Mesendoderm (in vitro differentiated cells): ENCODE measurements around the gene CASP10. TPM values are rescaled to one million over a fixed set of nuclear protein-coding genes. Genes with fewer than 3 reads are reported as not detected.
A peak's percentile ranks its signal among the peaks of the same experiment; 100 is the strongest.

Experiments
- DNase-seq: peaks from one replicate; pipeline ENCODE4 v3.0.0; 2013
- H2AK5ac ChIP-seq: 2 replicates; pipeline ENCODE4 v1.6.1; 2013; ENCODE audit warnings: low read length, inconsistent platforms
- H2BK120ac ChIP-seq: 2 replicates; pipeline ENCODE4 v1.6.1; 2013; ENCODE audit warnings: low read depth, mild to moderate bottlenecking, low read length, moderate library complexity, mixed read lengths
- H2BK15ac ChIP-seq: replicated peaks from 2 replicates; pipeline ENCODE4 v1.6.1; 2013; ENCODE audit warnings: low read depth, mild to moderate bottlenecking, moderate library complexity
- H2BK5ac ChIP-seq: 2 replicates; pipeline ENCODE4 v1.6.1; 2013; ENCODE audit warnings: low read length, inconsistent platforms
- H3K18ac ChIP-seq: 2 replicates; pipeline ENCODE4 v1.6.1; 2013; ENCODE audit warnings: mild to moderate bottlenecking, low read length, mixed read lengths
- H3K23ac ChIP-seq: one replicate; pipeline ENCODE4 v1.6.1; 2013; ENCODE audit warnings: low read length
- H3K27ac ChIP-seq: 2 replicates; pipeline ENCODE4 v1.5.1; 2013; ENCODE audit warnings: low read depth, mild to moderate bottlenecking, inconsistent platforms, low read length, moderate library complexity
- H3K27me3 ChIP-seq: 2 replicates; pipeline ENCODE4 v1.6.1; 2013; ENCODE audit warnings: low read length, control low read depth, mild to moderate bottlenecking, inconsistent platforms; ENCODE audit not compliant: insufficient read depth, poor library complexity
- H3K36me3 ChIP-seq: 2 replicates; pipeline ENCODE4 v1.6.1; 2013; ENCODE audit warnings: low read length, inconsistent platforms; ENCODE audit not compliant: control insufficient read depth, insufficient read depth
- H3K4ac ChIP-seq: one replicate; pipeline ENCODE4 v1.6.1; 2013; ENCODE audit warnings: low read depth, mild to moderate bottlenecking, low read length, moderate library complexity
- H3K4me1 ChIP-seq: 2 replicates; pipeline ENCODE4 v1.6.1; 2013; ENCODE audit warnings: low read depth, low read length, inconsistent platforms; ENCODE audit not compliant: control insufficient read depth
- H3K4me2 ChIP-seq: 2 replicates; pipeline ENCODE4 v1.6.1; 2013; ENCODE audit warnings: low read length
- H3K4me3 ChIP-seq: 2 replicates; pipeline ENCODE4 v1.5.1; 2013; ENCODE audit warnings: mild to moderate bottlenecking, low read length
- H3K56ac ChIP-seq: one replicate; pipeline ENCODE4 v1.6.1; 2013; ENCODE audit warnings: low read length
- H3K79me1 ChIP-seq: 2 replicates; pipeline ENCODE4 v1.6.1; 2013; ENCODE audit warnings: low read length, inconsistent platforms
- H3K79me2 ChIP-seq: 2 replicates; pipeline ENCODE4 v1.6.1; 2013; ENCODE audit warnings: mild to moderate bottlenecking, low read length; ENCODE audit not compliant: control insufficient read depth, insufficient read depth
- H3K9ac ChIP-seq: 2 replicates; pipeline ENCODE4 v1.6.1; 2013; ENCODE audit warnings: low read length, inconsistent platforms
- H4K5ac ChIP-seq: one replicate; pipeline ENCODE4 v1.6.1; 2013; ENCODE audit warnings: low read length
- H4K8ac ChIP-seq: one replicate; pipeline ENCODE4 v1.6.1; 2013; ENCODE audit warnings: low read depth, mild to moderate bottlenecking, control low read depth, low read length, moderate library complexity
- WGBS: extraction: QIAGEN DNeasy Blood & Tissue Kit; methylation state at CpG from one replicate; pipeline ENCODE4 v1.1.7; 2013; ENCODE audit warnings: low lambda C conversion rate, missing lambda C conversion rate; ENCODE audit not compliant: insufficient coverage; ENCODE audit errors: extremely low coverage; 5-methylcytosine and 5-hydroxymethylcytosine counted together
- small RNA-seq: library from polyadenylated mRNA; stranded (forward); fragments of <200 nt; extraction: miRNeasy Mini kit (QIAGEN cat#:217004); gene quantifications from one replicate; pipeline ENCODE3, GENCODE V24; 2013; ENCODE audit not compliant: insufficient read depth

Gene CASP10

GRCh38 chr2:201273330-201273983 lies 90.5 kb downstream of the CASP10 start:
- no peak overlapping the region for H2BK120ac ChIP-seq
- WGBS: no CpG with 5 or more reads among the region's 9 CpGs
- no peak overlapping the region for H4K8ac ChIP-seq
- H3K56ac ChIP-seq: no peak overlapping the region
- no peak overlapping the region for H2BK15ac ChIP-seq
- no peak overlapping the region for H3K4me2 ChIP-seq
- no peaks in the 10 kb centered on the region for H3K79me2 ChIP-seq
- H3K4me3 ChIP-seq: no peak overlapping the region
- no peak overlapping the region for H3K18ac ChIP-seq
- no peak overlapping the region for H2AK5ac ChIP-seq
- no peak for DNase-seq
- no peaks in the 10 kb centered on the region for H3K27me3 ChIP-seq
- no peak overlapping the region for H3K4ac ChIP-seq
- no peaks in the 10 kb centered on the region for H3K79me1 ChIP-seq
- no peak overlapping the region for H2BK5ac ChIP-seq
- no peaks in the 10 kb centered on the region for H3K4me1 ChIP-seq
- H4K5ac ChIP-seq: no peak overlapping the region
- no peaks in the 10 kb centered on the region for H3K36me3 ChIP-seq
- H3K9ac ChIP-seq: no peak overlapping the region
- H3K27ac ChIP-seq: no peak overlapping the region
- H3K23ac ChIP-seq: no peak overlapping the region

- Histone ChIP-seq H2AK5ac (no peak overlapping the region), H3K27ac (no peak overlapping the region), H4K8ac (no peak overlapping the region), H2BK15ac (no peak overlapping the region), H3K79me2 (no peaks in the 10 kb centered on the region), H3K36me3 (no peaks in the 10 kb centered on the region), H3K9ac (no peak overlapping the region), H3K56ac (no peak overlapping the region), H3K4ac (no peak overlapping the region), H3K4me1 (no peaks in the 10 kb centered on the region), H3K4me2 (no peak overlapping the region), H3K23ac (no peak overlapping the region), H4K5ac (no peak overlapping the region), H3K18ac (no peak overlapping the region), H2BK5ac (no peak overlapping the region), H3K27me3 (no peaks in the 10 kb centered on the region), H3K79me1 (no peaks in the 10 kb centered on the region), H2BK120ac (no peak overlapping the region), H3K4me3 (no peak overlapping the region)
- no CpG with 5 or more reads among the region's 2 CpGs for WGBS
- DNase-seq: no peak
Observed at GRCh38 chr2:201275069-201275468, 92.1 kb downstream of the CASP10 start.

GRCh38 chr2:201275990-201276389 lies 93.0 kb downstream of the CASP10 start:
- WGBS: no CpG with 5 or more reads among the region's 5 CpGs
- H2BK5ac ChIP-seq: no peak overlapping the region
- no peak overlapping the region for H3K9ac ChIP-seq
- H3K79me1 ChIP-seq: no peaks in the 10 kb centered on the region
- H3K18ac ChIP-seq: no peak overlapping the region
- H2BK120ac ChIP-seq: no peak overlapping the region
- no peak overlapping the region for H3K56ac ChIP-seq
- H2AK5ac ChIP-seq: no peak overlapping the region
- no peak overlapping the region for H4K5ac ChIP-seq
- peak; percentile 81 for DNase-seq
- no peak overlapping the region for H3K4me3 ChIP-seq
- no peak overlapping the region for H3K23ac ChIP-seq
- no peaks in the 10 kb centered on the region for H3K4me1 ChIP-seq
- H3K79me2 ChIP-seq: no peaks in the 10 kb centered on the region
- no peak overlapping the region for H4K8ac ChIP-seq
- H3K36me3 ChIP-seq: no peaks in the 10 kb centered on the region
- no peak overlapping the region for H3K4ac ChIP-seq
- no peak overlapping the region for H2BK15ac ChIP-seq
- H3K27me3 ChIP-seq: no peaks in the 10 kb centered on the region
- H3K4me2 ChIP-seq: no peak overlapping the region
- H3K27ac ChIP-seq: no peak overlapping the region

GRCh38 chr2:201276511-201276910 lies 93.6 kb downstream of the CASP10 start:
- no CpG with 5 or more reads among the region's 6 CpGs for WGBS
- H3K4me3 ChIP-seq: no peak overlapping the region

More at GRCh38 chr2:201276511-201276910, 93.6 kb downstream of the CASP10 start:
- Histone ChIP-seq H3K79me1 (no peaks in the 10 kb centered on the region), H2AK5ac (no peak overlapping the region), H3K27me3 (no peaks in the 10 kb centered on the region), H3K56ac (no peak overlapping the region), H4K5ac (no peak overlapping the region), H3K27ac (no peak overlapping the region), H3K9ac (no peak overlapping the region), H3K36me3 (no peaks in the 10 kb centered on the region), H3K23ac (no peak overlapping the region), H3K4me1 (no peaks in the 10 kb centered on the region), H4K8ac (no peak overlapping the region), H3K79me2 (no peaks in the 10 kb centered on the region), H3K4ac (no peak overlapping the region), H2BK5ac (no peak overlapping the region), H3K18ac (no peak overlapping the region), H2BK15ac (no peak overlapping the region), H2BK120ac (no peak overlapping the region), H3K4me2 (no peak overlapping the region)
- DNase-seq: no peak

Small RNAs within 50 kb of the gene (small RNA-seq; reads per million reads assigned to genes)
- gene AC007283.2 (not detected), gene MTND4LP13 (not detected), gene RNU7-45P (not detected)
